K562 (cell line): ENCODE results near the gene VWA3A. TPM values are rescaled to one million over a fixed set of nuclear protein-coding genes. Genes with fewer than 3 reads are reported as not detected.

Experiments used
- ATAC-seq: fragments of 200-7000 bp; cut with Tn5 transposase; 3 replicates; pipeline ENCODE4 v1.9.1; 2020; ENCODE audit warnings: moderate library complexity
- BruUV-seq: library from RNA; stranded (reverse); fragments of 400-500 nt; replicated peaks from 2 replicates; lab custom pipeline; 2021; lab: Mats Ljungman, UMichigan
- CTCF ChIA-PET: fragments of 300-600 bp; formaldehyde crosslinking; extraction: SDS; loops from one replicate; lab custom pipeline; 2021; ENCODE audit warnings: low intra/inter-chr PET ratio; lab: Yijun Ruan, JAX
- POLR2A ChIA-PET: fragments of 300-600, 350-650 bp; sonication (Branson Sonifier 250); formaldehyde crosslinking; extraction: SDS; loops from one replicate; lab custom pipeline; 2021; ENCODE audit warnings: antibody characterized with exemption, inconsistent platforms; lab: Yijun Ruan, JAX
- DNase-seq, 4 experiments: peaks; one replicate each; pipeline versions ENCODE4 v3.0.0 to v3.0.0-alpha.2; 2011 to 2018; ENCODE audit warnings: low spot score in 3 of 4, mixed read lengths in 3 of 4; ENCODE audit errors: extremely low read depth in 1 of 4
- FAIRE-seq: peaks from 2 replicates; lab custom pipeline; 2011; peaks lifted over from hg19 to GRCh38; lab: Jason Lieb, UNC
- H2AFZ ChIP-seq: 2 replicates; pipeline ENCODE4 v1.6.0; 2011; ENCODE audit warnings: low read depth, low read length, control low read depth, inconsistent platforms
- H3K27ac ChIP-seq: fragments of 200-600 bp; 3 replicates; pipeline ENCODE4 v1.8.0; 2011; ENCODE audit warnings: low read depth, mild to moderate bottlenecking, control low read depth, inconsistent platforms, low read length, moderate library complexity, mixed read lengths; ENCODE audit errors: extremely low read depth
- H3K27me3 ChIP-seq, 2 experiments: fragments of 300-600 bp in 1 of 2; 2 replicates in 1 of 2; 3 replicates in 1 of 2; pipeline versions ENCODE4 v1.6.0 to v1.8.0; 2011; ENCODE audit warnings: inconsistent platforms in 2 of 2, low read length in 2 of 2, mild to moderate bottlenecking in 1 of 2, mixed read lengths in 1 of 2, moderate library complexity in 1 of 2; ENCODE audit not compliant: control insufficient read depth in 2 of 2, insufficient read depth in 2 of 2
- H3K36me3 ChIP-seq: fragments of 300-600 bp; 3 replicates; pipeline ENCODE4 v1.8.0; 2011; ENCODE audit warnings: mild to moderate bottlenecking, low read length, inconsistent platforms; ENCODE audit not compliant: control insufficient read depth, insufficient read depth
- H3K4me1 ChIP-seq, 2 experiments: fragments of 200-600 bp in 1 of 2; replicated peaks in 1 of 2; 2 replicates in 1 of 2; 3 replicates in 1 of 2; pipeline versions ENCODE4 v1.5.1 to v1.8.0; 2011; ENCODE audit warnings: inconsistent platforms in 2 of 2, low read length in 2 of 2, mild to moderate bottlenecking in 1 of 2, mixed read lengths in 1 of 2, moderate library complexity in 1 of 2; ENCODE audit not compliant: control insufficient read depth in 2 of 2, insufficient read depth in 2 of 2
- H3K4me2 ChIP-seq: 2 replicates; pipeline ENCODE4 v1.6.1; 2011; ENCODE audit warnings: low read length, control low read depth, inconsistent platforms, mixed read lengths; ENCODE audit not compliant: insufficient read depth
- H3K4me3 ChIP-seq: fragments of 200-600 bp; sonication (generic), shearing (Covaris generic); 2 replicates; pipeline ENCODE4 v1.5.1; 2016; ENCODE audit warnings: control low read depth, inconsistent platforms
- H3K79me2 ChIP-seq: fragments of 200-600 bp; 3 replicates; pipeline ENCODE4 v1.8.0; 2011; ENCODE audit warnings: low read length, inconsistent platforms; ENCODE audit not compliant: control insufficient read depth, insufficient read depth
- H3K9ac ChIP-seq, 2 experiments: 2 replicates each; pipeline versions ENCODE4 v1.6.0 to v1.6.1; 2011; ENCODE audit warnings: low read depth in 2 of 2, low read length in 2 of 2, control low read depth in 1 of 2, inconsistent platforms in 1 of 2, mild to moderate bottlenecking in 1 of 2, mixed read lengths in 1 of 2; ENCODE audit not compliant: insufficient read depth in 1 of 2
- H3K9me1 ChIP-seq: one replicate; pipeline ENCODE4 v1.6.0; 2011; ENCODE audit warnings: inconsistent platforms, mild to moderate bottlenecking, low read length, moderate library complexity; ENCODE audit not compliant: control insufficient read depth, insufficient read depth
- H3K9me3 ChIP-seq: replicated peaks from 2 replicates; pipeline ENCODE4 v1.5.1; 2011; ENCODE audit warnings: low read depth, low read length, inconsistent platforms; ENCODE audit not compliant: control insufficient read depth, insufficient read depth
- H4K20me1 ChIP-seq: replicated peaks from 2 replicates; pipeline ENCODE4 v1.6.1; 2011; ENCODE audit warnings: low read length, inconsistent platforms, mixed read lengths; ENCODE audit not compliant: control insufficient read depth, insufficient read depth
- ZBTB5 ChIP-seq: fragments of 450-650 bp; IDR thresholded peaks from 2 replicates; pipeline ENCODE4 v1.6.1; 2017; ENCODE audit warnings: antibody characterized with exemption
- ZNF143 ChIP-seq: sonication (generic); formaldehyde crosslinking; IDR thresholded peaks from 2 replicates; pipeline ENCODE4 v1.9.0; 2022; ENCODE audit warnings: mild to moderate bottlenecking, missing genetic modification reagents
- in situ Hi-C: fragments of 300-500 bp; cut with MboI; formaldehyde crosslinking; loops from 4 replicates; pipeline ENCODE4 v1.15.0; 2018; ENCODE audit warnings: inconsistent platforms, mixed read lengths
- intact Hi-C: fragments of 100-400 bp; cut with micrococcal nuclease; formaldehyde crosslinking; loops from 2 replicates; pipeline ENCODE4 v1.14.2; 2022
- polyA plus RNA-seq, 8 experiments: library from polyadenylated mRNA; depleted of rRNA in 4 of 8; stranded (reverse) in 5 of 8; unstranded in 3 of 8; fragments of >200 nt; fragmentation: Nextera tagmentation in 2 of 8; fragmentation: Illumina TruSeq in 1 of 8; extraction: Ambion mirVana in 2 of 8; extraction: Trizol in 1 of 8; gene quantifications; 2 replicates each; pipeline versions ENCODE4 v1.2.1 to v1.2.3, GENCODE V29; 2011 to 2014; ENCODE audit warnings: inconsistent platforms in 1 of 8, missing spikeins in 1 of 8
- total RNA-seq, 7 experiments: library from RNA; depleted of rRNA in 6 of 7; stranded (reverse); fragments of >200 nt in 6 of 7; fragmentation: Illumina TruSeq in 2 of 7; extraction: Trizol in 2 of 7; gene quantifications; 2 replicates each; pipeline versions ENCODE4 v1.2.1 to v1.2.3, GENCODE V29; 2011 to 2021; ENCODE audit warnings: low replicate concordance in 1 of 7

The VWA3A gene
- total and polyA plus RNA-seq, 9 of the 15 experiments (the other 6 are each of a cell fraction or from before 2014, with no cell fraction given) = not detected

- Histone ChIP-seq H3K27ac (no peak overlapping the region), H3K36me3 (no peaks in the 10 kb centered on the region), H2AFZ (no peak overlapping the region), H4K20me1 (no peaks in the 10 kb centered on the region), H3K9me1 (no peaks in the 10 kb centered on the region), H3K9me3 (no peaks in the 10 kb centered on the region), H3K79me2 (no peaks in the 10 kb centered on the region), H3K9ac (no peak overlapping the region), H3K4me3 (no peak overlapping the region), H3K4me2 (no peak overlapping the region), H3K27me3 (peaks cover 16 to 52% of the 10 kb centered on the region in 2 experiments), H3K4me1 (peaks cover 0 to 8% of the 10 kb centered on the region in 2 experiments; a peak in 2 of 5 replicates)
- TF ChIP-seq ZBTB5 (0 out of 2 replicates have a peak, but pooled peaks have one; percentile 15), ZNF143 (CRISPR knock-in tag) (no peak)
- in situ Hi-C loops = no loop called here
- intact Hi-C loops = no loop called here
- no peak for DNase-seq
- ChIA-PET POLR2A (interaction anchor here (0.6 kb wide), 1 partner anchor 20 kb away, joined by 3 read pairs; no protein-coding TSS in a partner anchor), CTCF (no interaction called here)
- no TSS peak for BruUV-seq
- ATAC-seq = no peak
- FAIRE-seq = no peak
These were observed 69.1 kb downstream of the VWA3A start for GRCh38 chr16:22161401-22161800.
